GM21423 (cell line): ENCODE results near the gene PDE1A.
"Not testable (repeated sequence)": the region's sequence is repeated elsewhere in the genome, so short reads cannot be mapped to it uniquely, and the experiment has no call there.

Experiments
- ATAC-seq: cut with Tn5 transposase; IDR thresholded peaks from one replicate; pipeline ENCODE4 v1.9.1; 2021; ENCODE audit warnings: mild to moderate bottlenecking, moderate library complexity; ENCODE audit not compliant: unreplicated experiment

The PDE1A gene

DNA sequence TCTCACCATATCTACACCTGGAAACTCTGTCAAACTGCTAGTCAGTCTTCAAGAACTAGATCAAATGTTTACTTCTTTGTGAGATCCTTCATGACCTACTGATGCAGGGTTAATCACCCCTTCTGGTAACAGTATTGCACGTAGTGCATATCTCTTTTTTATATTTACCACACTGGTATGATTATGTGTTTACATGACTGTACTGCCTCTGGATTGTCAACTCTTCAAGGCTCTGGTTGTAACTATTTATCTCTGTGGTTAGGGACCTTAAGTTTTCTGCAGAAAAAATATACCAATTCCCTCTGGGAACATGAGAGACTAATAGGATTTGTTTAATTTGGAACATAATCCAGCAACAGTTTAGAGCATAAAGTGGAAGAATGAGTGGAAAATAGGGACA, 135.5 kb downstream of the PDE1A start:
- no peak for ATAC-seq

DNA sequence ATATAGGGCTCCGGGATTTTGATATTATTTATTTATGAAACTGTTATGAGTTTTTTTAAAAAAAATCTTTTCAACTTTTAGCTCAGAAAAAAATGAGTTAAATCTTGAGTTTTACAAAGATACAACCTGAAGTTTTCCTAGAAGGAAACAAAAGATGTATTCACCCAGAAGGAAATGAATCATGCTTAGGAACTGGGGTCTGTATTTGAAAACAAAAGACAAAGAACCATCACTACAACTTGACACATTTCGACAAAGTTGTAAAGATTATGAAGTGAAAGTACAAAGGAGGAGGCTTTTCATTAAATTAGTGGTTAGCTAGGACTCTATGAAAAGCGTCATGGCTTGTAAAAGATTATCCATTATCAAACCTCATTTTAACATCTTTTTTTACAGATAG, 143.3 kb downstream of the PDE1A start:
- ATAC-seq = no peak

DNA sequence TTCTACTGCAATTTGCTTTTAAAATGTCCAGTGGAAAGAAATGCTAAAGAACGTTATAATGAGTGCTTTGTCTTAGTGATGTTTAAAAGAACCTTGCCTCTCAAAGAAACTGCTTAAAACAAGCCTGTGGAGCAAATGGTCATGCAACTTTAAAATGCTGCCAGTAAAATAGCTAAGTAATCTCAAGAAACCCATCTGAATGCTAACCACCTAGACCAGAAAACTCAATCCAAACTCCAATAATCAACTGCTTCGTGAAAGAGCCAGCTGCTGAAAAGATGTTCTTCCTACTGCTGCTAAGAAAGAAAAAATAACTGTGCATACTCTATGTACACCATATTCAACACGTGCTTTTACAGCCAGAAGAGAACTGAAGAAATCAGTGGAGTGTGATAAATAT, 145.6 kb downstream of the PDE1A start:
- no peak for ATAC-seq

DNA sequence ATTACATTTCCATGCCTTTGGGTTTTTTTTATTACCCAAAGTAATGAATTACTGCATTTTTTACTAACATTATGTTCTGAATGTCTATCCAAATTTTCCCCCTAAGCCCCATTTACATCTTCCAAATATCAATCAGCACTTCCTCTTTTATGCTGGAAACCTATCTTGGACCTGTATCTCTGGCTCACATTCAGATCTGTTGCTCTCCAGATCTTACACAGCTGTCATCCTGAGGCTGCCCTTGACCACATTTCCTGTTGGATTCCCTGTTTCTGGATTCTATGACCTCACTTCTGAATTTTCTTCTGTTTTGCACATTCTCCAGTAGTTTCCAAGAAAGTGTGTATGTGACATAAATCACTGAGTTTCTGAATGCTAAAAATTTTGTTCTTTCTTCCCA, 146.7 kb downstream of the PDE1A start:
- ATAC-seq = no peak

DNA sequence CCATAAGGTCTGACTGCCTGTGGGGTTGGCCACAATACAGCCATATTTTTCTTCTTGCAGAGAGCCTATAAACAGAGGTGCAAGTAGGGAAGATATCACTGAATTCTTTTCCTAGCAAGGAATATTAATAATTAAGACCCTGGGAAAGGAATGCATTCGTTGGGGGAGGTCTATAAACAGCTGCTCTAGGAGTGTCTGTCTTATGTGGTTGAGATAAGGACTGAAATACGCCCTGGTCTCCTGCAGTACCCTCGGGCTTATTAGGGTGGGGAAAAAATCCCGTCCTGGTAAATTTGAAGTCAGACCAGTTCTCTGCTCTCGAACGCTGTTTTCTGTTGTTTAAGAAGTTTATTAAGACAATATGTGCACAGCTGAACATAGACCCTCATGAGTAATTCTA, 150.2 kb downstream of the PDE1A start:
- not testable (repeated sequence) for ATAC-seq

DNA sequence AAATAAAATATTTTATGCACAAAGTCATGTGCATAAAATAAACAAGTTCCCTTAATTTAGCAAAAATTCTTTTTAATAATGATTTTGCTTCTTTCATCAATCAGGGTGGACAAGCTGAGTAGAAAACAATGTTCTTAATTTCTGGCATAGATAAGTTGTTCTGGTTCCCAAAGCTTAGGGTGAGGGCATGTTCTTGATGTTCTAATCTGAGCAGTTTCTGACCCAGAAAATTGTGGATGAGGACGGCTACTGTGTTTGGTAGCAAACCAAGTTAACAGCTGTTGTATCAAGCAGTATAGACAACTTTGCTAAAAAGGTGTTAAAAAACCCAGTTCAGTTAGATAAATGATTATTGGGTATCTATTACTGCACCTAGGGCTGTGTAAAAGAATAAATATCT, 158.9 kb downstream of the PDE1A start:
- no peak for ATAC-seq

DNA sequence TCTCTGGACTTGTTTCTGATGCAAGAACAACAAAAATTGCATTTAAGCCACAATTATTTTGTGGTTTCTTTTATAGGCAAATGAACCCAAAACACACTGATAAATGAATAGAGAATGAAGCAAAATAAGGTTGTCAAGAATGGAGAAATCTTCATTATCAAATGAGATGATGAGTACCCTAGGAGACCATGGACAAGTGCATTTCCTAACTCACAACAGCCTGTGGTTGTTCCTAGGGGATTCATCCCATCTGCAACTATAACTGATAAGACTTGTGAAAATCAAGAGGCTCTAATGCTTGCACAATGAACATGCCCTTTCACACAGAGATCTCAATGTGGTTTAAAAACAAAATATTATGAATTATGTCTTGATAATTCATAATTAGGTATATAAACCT, 159.9 kb downstream of the PDE1A start:
- no peak for ATAC-seq

DNA sequence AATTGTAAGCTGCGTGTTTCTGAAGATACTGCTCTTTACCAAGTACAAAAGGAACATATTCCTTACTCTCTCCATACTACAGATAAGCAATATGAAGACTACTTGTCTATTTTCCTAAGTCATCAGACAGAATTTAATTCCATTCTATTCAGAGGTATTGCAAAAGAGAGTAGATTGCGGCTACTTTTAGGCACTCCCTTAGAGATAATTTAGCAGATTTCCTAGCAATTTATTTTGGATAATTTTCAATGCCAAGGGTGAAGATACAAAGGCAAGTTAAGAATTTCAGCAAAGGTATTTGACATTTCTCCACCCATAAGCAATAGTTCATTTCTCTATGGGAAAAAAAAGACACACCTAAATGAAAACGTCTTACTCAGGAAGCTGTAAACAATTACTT, 161.1 kb downstream of the PDE1A start:
- no peak for ATAC-seq

DNA sequence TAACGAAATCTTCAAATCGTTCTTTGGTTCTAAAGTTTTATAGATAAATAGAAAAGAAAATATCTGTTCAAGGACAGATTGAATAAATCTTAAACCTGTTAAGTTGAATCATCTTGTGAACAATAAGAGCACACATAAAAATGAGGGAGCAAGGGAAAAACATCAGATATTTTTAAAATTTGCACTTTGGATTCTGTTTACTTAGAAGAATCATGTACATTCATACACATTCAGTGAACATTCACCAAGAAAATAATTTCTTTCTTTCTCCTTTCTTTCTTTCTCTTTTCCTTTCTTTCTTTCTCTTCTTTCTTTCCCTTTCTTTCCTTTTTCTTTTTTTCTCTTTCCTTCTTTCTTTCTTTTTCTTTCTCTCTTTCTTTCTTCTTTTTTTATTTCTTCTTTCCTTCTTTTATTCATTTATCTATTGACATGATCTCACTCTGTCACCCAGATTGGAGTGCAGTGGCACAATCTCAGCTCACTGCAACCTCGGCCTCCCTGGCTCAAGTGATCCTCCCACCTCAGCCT, 164.9 kb downstream of the PDE1A start:
- no peak for ATAC-seq

DNA sequence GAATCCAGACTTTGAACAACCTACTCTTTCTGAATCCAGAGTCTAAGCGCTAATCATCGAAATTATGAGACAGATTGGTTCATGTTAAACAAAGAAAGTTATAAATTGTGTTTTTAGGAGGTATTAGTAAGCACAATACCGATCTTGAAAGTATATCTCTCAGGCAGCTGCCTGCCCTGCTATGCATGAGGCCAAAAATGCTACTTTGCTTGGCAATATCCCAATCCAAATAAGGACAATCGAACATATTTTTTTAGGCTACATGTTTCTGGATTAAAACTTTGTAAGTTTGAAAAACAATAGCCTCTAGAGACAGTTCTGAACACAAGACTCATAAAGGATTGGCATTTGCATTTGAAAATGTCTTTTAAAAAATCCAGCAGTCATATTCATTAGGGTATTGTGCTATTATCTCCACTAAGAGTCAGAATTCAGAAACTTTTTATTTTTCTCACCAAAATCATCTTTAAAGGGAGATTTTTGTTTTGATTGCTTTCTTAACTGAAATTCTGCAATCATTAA, 167.1 kb downstream of the PDE1A start:
- ATAC-seq = no peak

DNA sequence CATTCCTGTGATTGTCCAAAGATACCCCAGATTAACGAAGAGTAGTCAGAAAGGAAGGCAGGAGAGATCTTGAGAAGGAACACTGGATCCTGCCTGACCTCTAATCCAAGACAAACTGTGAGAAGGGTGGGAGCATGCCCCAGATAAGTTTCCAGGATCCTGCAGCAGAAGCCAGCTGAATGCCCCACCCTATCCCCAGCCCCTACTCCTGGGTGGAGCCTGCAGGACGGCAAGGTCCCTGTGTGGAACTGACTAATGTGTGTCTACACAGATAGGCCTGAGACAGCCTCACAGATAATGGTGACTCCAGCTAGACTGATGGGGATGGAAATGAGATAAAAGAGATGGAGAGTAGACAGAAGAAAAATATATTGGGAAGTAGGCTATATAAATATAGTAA, 174.3 kb downstream of the PDE1A start:
- ATAC-seq = no peak

DNA sequence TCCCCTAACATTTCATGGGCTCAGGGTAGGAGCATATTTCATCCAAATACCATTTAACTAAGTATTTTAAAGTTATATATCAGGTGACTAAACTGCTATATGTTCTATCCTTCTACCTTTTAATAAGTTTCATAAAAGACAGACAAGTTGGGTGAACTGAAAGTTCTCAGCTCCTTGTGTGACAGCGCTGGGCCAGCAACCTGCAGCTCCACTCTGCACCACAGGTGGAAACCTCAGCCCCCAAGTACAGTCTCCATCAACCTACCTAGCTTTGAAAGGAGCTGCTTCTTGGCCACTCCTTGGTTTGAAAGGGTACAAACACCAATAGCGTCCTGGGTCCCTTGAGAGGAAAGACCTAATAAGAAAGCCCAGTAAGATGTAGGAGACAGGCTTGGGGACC, 177.9 kb downstream of the PDE1A start:
- ATAC-seq = no peak

DNA sequence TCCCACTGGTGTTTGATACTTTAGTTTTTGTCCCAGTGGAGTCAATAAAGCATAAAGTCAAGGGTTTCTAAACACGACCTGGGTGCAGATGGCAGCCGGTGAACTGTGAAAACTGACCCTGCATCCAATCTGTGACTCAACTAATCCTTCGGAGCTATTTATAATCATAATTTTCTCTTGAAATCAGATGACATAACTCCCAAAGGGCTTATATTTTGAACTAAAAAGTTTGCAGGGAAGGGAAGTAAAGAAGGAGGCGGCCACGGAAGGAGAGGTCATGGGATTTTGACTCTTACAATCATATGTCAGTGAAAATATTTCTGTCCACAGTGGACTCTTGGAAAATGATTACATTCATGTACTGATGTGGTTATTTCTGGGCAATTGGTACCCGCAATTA, 178.5 kb downstream of the PDE1A start:
- ATAC-seq = no peak

DNA sequence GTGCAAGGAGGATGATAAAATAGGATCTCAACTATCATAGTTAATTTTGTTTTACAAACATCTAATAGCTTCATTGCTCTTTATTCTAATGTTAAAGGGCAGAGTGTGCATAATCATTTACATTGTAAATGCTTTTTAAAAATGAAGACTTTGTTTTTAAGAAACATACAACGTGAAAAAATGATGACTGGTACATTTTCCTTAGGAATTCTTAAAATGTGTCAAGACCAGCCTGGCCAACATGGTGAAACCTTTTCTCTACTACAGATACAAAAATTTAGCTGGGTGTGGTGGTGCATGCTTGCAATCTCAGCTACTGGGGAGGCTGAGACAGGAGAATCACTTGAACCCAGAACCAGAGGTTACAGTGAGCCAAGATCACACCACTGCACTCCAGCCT, 179.0 kb downstream of the PDE1A start:
- ATAC-seq = no peak

DNA sequence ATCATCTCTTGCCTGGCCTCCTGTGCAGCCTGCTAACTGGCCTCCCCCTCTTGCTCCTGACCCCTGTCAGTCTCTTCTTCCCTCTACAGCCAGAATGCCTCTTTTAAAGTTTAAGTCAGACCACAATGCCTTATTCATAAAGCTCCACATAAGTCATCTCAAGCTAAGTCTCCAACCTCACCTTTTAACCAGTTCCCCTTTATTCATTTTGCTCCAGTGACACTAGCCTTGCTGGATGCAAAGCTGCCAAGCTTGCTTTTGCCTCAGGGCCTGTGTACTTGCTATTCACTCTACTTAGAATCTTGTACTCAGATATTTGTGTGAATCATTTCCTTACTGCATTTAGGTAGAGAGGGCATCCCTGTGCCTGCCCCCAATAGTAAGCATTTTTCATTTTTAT, 180.9 kb downstream of the PDE1A start:
- peak; percentile 49 for ATAC-seq

DNA sequence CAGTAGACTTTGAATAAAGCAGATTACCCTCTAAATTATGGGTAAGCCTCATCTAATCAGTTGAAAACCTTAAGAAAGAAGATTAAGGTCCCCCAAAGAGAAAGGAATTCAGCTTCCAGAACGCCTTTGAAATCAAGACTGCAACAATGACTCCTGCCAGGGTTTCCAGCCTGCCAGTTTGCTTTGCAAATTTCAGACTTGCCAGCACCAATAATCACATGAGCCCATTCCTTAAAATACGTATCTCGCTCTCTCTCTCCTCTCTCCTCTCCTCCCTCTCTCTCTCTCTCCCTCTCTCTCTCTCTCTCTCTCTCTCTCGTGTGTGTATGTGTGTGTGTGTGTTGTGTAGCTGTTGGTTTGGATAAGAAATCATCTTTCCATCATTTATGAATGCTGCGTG, 184.2 kb downstream of the PDE1A start:
- ATAC-seq = no peak

DNA sequence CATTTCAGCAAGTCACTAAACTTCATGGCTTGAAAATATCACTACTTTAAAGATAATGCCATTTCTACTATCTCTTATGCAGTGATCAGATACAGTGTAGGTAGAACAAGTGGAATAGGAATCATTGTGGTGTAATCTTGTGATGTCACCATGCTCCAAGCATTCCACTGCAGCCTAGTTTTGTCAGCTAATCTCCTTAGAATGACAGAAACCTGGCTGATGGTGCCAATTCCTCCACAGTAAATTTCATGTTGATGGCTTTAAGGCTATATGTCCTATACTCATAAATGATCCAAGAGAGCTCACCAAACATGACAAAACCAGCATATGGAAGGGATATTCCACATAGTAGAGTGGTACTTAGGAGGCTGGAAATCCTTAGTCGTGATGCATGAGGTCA, 184.9 kb downstream of the PDE1A start:
- no peak for ATAC-seq

DNA sequence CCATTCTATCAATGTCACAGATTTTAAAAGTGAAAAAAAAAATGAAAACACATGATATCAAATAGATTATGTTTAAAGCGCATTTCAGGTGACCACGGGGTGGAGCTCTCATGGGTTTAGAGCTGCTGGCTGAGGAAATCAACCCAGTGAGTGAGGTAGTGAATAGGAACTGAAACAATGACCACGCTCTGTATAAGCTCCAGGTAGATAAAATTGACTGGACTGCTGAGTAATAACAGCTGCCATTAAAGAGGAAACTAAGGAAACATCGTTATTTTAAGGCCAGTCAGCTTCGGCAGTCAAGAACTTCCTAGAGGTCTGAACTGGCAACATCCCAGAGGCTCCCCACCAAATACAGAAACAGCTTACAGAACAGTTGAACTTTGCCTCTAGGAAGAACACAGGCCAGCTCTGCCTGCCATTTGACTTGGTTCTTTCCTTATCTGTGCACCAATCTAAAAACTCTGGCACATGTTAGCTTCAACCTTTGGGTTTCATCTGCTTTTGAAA, 185.9 kb downstream of the PDE1A start:
- peak; percentile 100 for ATAC-seq

DNA sequence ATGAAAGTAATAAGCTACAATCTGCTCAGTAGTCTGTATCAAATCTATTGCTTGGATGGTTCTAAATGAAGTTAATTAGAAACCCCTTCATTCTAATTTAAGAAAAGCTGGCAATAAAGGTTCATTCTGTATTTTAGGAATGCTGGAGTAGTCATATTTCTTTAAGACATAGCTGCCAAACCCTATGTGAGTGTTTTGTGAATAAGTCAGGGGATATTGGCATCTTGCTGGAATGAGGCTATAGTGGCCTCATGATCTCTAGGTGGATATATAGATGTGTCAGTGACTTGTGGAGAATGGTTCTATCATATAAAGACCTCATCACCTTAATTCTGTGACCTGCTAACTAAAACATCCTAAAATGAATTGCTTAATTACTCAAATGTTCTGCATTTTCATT, 196.3 kb downstream of the PDE1A start:
- ATAC-seq = no peak

DNA sequence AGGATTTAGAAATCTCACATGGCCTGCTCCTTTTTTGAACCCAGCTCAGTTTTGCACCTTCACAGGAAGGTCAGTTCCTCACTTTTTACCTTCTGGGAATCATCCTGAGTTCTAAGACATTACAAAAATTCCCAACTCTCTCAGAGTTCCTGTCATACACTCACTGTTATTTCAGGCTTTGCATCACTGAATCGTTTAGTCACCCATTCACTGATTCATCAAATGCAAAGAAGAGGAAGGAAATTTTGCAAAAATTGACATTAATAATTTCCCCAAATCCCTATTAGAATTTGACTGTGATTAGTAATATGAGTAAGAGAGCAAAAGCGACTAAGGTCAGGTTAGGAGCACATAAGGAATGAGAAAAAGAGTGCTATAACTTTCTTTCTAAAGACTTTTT, 197.5 kb downstream of the PDE1A start:
- ATAC-seq = no peak

DNA sequence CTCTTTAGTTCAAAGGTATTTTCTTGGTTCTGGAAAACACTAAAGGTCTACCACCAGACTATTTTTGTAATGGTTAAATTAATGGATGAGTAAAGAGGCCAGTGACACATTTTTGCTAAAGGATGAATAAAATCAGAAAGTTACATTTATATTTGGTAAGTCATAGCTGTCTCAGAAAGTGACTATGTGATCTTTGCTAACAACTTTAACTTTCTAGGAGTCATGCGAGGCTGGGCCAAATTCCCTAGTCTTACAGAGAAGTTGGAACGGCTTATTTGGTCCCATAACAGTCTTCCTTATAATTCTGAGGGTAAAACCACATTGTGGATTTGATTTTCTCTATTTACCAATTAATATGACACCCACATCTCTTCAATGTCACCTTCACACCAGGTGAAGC, 198.1 kb downstream of the PDE1A start:
- ATAC-seq = no peak

DNA sequence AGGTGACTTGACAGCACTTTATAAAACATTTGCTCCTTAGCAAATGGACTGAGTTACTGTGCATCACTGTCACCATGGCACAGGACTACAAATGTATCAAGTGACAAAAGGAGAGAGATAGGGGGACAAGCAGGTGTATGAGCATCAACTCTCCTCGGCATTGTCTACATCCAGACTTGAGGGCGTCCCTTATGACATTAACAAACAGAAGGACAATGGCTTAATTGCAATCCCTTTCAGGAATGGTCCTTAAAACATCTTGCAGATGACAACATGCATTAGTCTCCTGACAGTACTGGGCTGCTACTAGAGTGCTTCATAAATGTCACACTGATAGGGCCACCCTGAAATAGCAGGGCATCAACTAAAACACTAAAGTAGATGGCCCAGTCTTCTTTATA, 198.8 kb downstream of the PDE1A start:
- ATAC-seq = no peak

DNA sequence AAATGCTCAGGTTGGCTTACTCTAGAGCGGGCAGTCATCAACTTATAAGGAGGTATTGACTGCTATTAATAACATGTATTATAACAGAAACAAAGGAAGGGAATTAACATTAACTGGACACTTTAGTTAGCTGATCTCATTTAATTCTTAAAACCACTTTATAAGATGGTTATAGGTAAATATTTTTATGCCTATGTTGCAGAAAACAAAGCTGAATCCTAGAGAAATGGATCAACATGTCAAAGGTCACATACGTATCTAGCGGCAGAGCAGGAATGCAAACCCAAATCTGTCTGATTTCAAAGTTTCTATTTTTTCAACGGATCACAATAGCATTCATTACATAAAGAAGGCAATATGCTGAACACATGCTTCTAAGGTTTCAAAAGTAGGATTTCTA, 200.0 kb downstream of the PDE1A start:
- ATAC-seq = no peak
